22Rv1 (cell line): ENCODE results near the gene ZNF384.

Experiments
- ZFX ChIP-seq: fragments of 450-650 bp; IDR thresholded peaks from 2 replicates; pipeline ENCODE4 v1.6.1; 2017; ENCODE audit warnings: antibody characterized with exemption, borderline replicate concordance
- TF ChIP-seq, protein P1 (sequence below): fragments of 450-650 bp; IDR thresholded peaks from 2 replicates; pipeline ENCODE4 v1.5.1; 2017; ENCODE audit warnings: mild to moderate bottlenecking

DNA sequence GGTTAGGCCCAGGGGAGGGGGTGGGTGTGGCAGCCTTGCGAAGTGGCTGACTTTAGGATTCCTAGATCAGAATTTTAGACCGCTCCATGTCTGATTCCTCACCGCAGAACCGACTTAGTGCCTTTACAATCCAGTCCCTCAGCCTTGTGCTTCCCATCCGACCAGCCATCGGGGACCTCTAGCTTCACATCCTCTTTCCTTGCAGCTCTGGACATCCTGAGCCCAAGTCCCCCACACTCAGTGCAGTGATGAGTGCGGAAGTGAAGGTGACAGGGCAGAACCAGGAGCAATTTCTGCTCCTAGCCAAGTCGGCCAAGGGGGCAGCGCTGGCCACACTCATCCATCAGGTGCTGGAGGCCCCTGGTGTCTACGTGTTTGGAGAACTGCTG lies 35.2 kb upstream of the ZNF384 start:
- TF ChIP-seq, protein P1, sequence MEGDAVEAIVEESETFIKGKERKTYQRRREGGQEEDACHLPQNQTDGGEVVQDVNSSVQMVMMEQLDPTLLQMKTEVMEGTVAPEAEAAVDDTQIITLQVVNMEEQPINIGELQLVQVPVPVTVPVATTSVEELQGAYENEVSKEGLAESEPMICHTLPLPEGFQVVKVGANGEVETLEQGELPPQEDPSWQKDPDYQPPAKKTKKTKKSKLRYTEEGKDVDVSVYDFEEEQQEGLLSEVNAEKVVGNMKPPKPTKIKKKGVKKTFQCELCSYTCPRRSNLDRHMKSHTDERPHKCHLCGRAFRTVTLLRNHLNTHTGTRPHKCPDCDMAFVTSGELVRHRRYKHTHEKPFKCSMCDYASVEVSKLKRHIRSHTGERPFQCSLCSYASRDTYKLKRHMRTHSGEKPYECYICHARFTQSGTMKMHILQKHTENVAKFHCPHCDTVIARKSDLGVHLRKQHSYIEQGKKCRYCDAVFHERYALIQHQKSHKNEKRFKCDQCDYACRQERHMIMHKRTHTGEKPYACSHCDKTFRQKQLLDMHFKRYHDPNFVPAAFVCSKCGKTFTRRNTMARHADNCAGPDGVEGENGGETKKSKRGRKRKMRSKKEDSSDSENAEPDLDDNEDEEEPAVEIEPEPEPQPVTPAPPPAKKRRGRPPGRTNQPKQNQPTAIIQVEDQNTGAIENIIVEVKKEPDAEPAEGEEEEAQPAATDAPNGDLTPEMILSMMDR = no peak
- TF ChIP-seq ZFX = no peak
